KOPT-K1 (cell line): ENCODE results near the gene TMEM253.

ENCODE experiments used
- H3K27ac ChIP-seq: fragments of 200-600 bp; sonication (generic); 2 replicates; pipeline ENCODE4 v1.5.1; 2016; ENCODE audit warnings: antibody characterized with exemption, mild to moderate bottlenecking, low read depth, low read length; ENCODE audit not compliant: poor library complexity, severe bottlenecking
- H3K36me3 ChIP-seq: fragments of 200-600 bp; sonication (generic); 2 replicates; pipeline ENCODE4 v1.5.1; 2017; ENCODE audit warnings: antibody characterized with exemption, mild to moderate bottlenecking, low read length, moderate library complexity; ENCODE audit not compliant: insufficient read depth
- H3K9me3 ChIP-seq: fragments of 200-600 bp; sonication (generic); 2 replicates; pipeline ENCODE4 v1.5.1; 2017; ENCODE audit warnings: antibody characterized with exemption, low read length, mild to moderate bottlenecking; ENCODE audit not compliant: insufficient read depth, poor library complexity, severe bottlenecking

The TMEM253 gene

GRCh38 chr14:21092273-21093011 is 8.4 kb upstream of the TMEM253 start:
- peaks cover 10% of the 10 kb centered on the region; the same call in 1 of the 2 replicates for H3K36me3 ChIP-seq
- H3K9me3 ChIP-seq = no peaks in the 10 kb centered on the region
- no peak overlapping the region for H3K27ac ChIP-seq

GRCh38 chr14:21093018-21093417 is 7.8 kb upstream of the TMEM253 start:
- H3K27ac ChIP-seq = no peak overlapping the region
- H3K36me3 ChIP-seq = peaks cover 10% of the 10 kb centered on the region; the same call in 1 of the 2 replicates
- H3K9me3 ChIP-seq = no peaks in the 10 kb centered on the region

GRCh38 chr14:21093769-21094681 is 6.8 kb upstream of the TMEM253 start:
- H3K36me3 ChIP-seq = peaks cover 10% of the 10 kb centered on the region; the same call in 1 of the 2 replicates
- no peak overlapping the region for H3K27ac ChIP-seq
- no peaks in the 10 kb centered on the region for H3K9me3 ChIP-seq

- Histone ChIP-seq H3K36me3 (peaks cover 10% of the 10 kb centered on the region; the same call in 1 of the 2 replicates), H3K9me3 (no peaks in the 10 kb centered on the region), H3K27ac (no peak overlapping the region)
Observed at GRCh38 chr14:21095430-21096205, 5.2 kb upstream of the TMEM253 start.

- H3K9me3 ChIP-seq = no peaks in the 10 kb centered on the region
- no peak overlapping the region for H3K27ac ChIP-seq
- H3K36me3 ChIP-seq = peaks cover 9% of the 10 kb centered on the region; the same call in 1 of the 2 replicates
Observed at GRCh38 chr14:21096438-21096837, 4.4 kb upstream of the TMEM253 start.

GRCh38 chr14:21096978-21097635 is 3.8 kb upstream of the TMEM253 start:
- no peaks in the 10 kb centered on the region for H3K9me3 ChIP-seq
- H3K36me3 ChIP-seq = 0 out of 2 replicates have a peak, but pooled peaks cover 2% of the 10 kb centered on the region
- H3K27ac ChIP-seq = peak overlapping the region; percentile 21

GRCh38 chr14:21097636-21098075 is 3.2 kb upstream of the TMEM253 start:
- no peaks in the 10 kb centered on the region for H3K36me3 ChIP-seq
- peak overlapping the region; percentile 21 for H3K27ac ChIP-seq

GRCh38 chr14:21098076-21098891 is 2.6 kb upstream of the TMEM253 start, which contains the start of gene ZNF219:
Gene ZNF219, minus strand, starts transcription at chr14:21098655. Its CDS starts 5,064 bp downstream, at chr14:21093591.
- peak within 1 kb of the TSS; percentile 51 for H3K27ac ChIP-seq
- no peaks in the 10 kb centered on the region for H3K36me3 ChIP-seq
- H3K9me3 ChIP-seq = no peaks in the 10 kb centered on the region

More at GRCh38 chr14:21097636-21098075, 3.2 kb upstream of the TMEM253 start:
- H3K9me3 ChIP-seq = no peaks in the 10 kb centered on the region

GRCh38 chr14:21098892-21099595 is 1.8 kb upstream of the TMEM253 start:
- H3K9me3 ChIP-seq = no peaks in the 10 kb centered on the region
- peak overlapping the region; percentile 51 for H3K27ac ChIP-seq
- H3K36me3 ChIP-seq = no peaks in the 10 kb centered on the region

- H3K27ac ChIP-seq = no peak overlapping the region
- no peaks in the 10 kb centered on the region for H3K9me3 ChIP-seq
- H3K36me3 ChIP-seq = no peaks in the 10 kb centered on the region
Observed at GRCh38 chr14:21099596-21099985, 1.3 kb upstream of the TMEM253 start.

- H3K36me3 ChIP-seq = no peaks in the 10 kb centered on the region
- no peak overlapping the region for H3K27ac ChIP-seq
- no peaks in the 10 kb centered on the region for H3K9me3 ChIP-seq
Observed at GRCh38 chr14:21101802-21102413, 1.0 kb downstream of the TMEM253 start.

GRCh38 chr14:21102521-21103410 is 1.9 kb downstream of the TMEM253 start:
- Histone ChIP-seq H3K36me3 (no peaks in the 10 kb centered on the region), H3K9me3 (no peaks in the 10 kb centered on the region), H3K27ac (peak overlapping the region; percentile 97)
